Measurements from ENCODE around the gene TSHZ2. TPM values are rescaled to one million over a fixed set of nuclear protein-coding genes. Genes with fewer than 3 reads are reported as not detected.

TSHZ2 gene
- total and polyA plus RNA-seq, 2 of the 4 experiments (the other 2 are of a cell fraction), result under 0.01 to 0.02 TPM

DNA sequence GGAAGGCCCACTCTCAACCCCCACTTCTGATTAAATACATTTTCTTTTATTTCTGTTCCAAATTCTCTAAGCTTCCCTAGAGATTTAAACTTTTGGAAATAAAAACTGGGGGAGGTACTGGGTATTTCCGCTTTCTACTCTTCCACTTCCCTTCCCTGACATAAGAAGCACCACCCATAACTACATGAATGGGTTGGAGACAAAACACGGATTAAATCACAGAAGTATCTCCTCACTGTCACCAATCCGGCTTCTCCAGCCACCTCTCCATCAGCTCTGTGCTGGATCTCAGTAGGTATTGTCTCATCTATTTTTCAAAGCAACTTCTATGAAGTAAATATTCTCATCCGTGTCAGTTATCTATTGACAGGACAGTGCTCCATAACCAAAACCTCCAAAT is 150.7 kb downstream of the TSHZ2 start:
- Histone ChIP-seq H3K9ac (ENCODE audit: low read depth, low read length) (no peak overlapping the region), H4K8ac (ENCODE audit: low read depth in 2 of 2, low read length in 2 of 2) (no peak overlapping the region), H3K9me3 (ENCODE audit: control insufficient read depth, insufficient read depth, low read length) (no peaks in the 10 kb centered on the region), H4K91ac (ENCODE audit: insufficient read depth, low read depth, low read length) (no peak overlapping the region), H3K18ac (ENCODE audit: low read depth, low read length) (no peak overlapping the region), H2BK120ac (ENCODE audit: low read depth, low read length) (no peak overlapping the region), H3K23ac (ENCODE audit: low read depth, low read length) (no peak overlapping the region), H3K79me1 (ENCODE audit: low read depth in 1 of 2, low read length in 2 of 2) (no peaks in the 10 kb centered on the region), H2AFZ (replicated peaks; ENCODE audit: low read length, poor library complexity) (no peak overlapping the region), H3K56ac (ENCODE audit: extremely low read depth, insufficient read depth, low read length) (no peak overlapping the region), H2AK9ac (replicated peaks; ENCODE audit: low read depth, low read length, poor library complexity) (no peak overlapping the region), H3K27me3 (ENCODE audit: control insufficient read depth, insufficient read depth, low read length) (no peaks in the 10 kb centered on the region), H2BK5ac (ENCODE audit: low read depth, low read length, poor library complexity, severe bottlenecking) (no peak overlapping the region), H3K14ac (replicated peaks; ENCODE audit: low read depth, low read length) (no peak overlapping the region), H3K4me3 (ENCODE audit: insufficient read depth, low read depth, low read length) (no peak overlapping the region), H3K4me1 (ENCODE audit: control insufficient read depth, insufficient read depth, low read length) (no peaks in the 10 kb centered on the region), H3K9me1 (ENCODE audit: insufficient read depth, low read length) (no peaks in the 10 kb centered on the region), H2BK15ac (ENCODE audit: low read depth, low read length) (no peak overlapping the region), H3K36me3 (ENCODE audit: control insufficient read depth, insufficient read depth, low read length) (no peaks in the 10 kb centered on the region), H3K4ac (ENCODE audit: low read depth, low read length) (no peak overlapping the region), H3K4me2 (ENCODE audit: low read depth, low read length) (no peak overlapping the region), H3K27ac (ENCODE audit: insufficient read depth, low read length) (no peak overlapping the region), H2BK20ac (ENCODE audit: low read depth, low read length) (no peak overlapping the region), H2AK5ac (ENCODE audit: low read depth, low read length) (no peak overlapping the region), H4K20me1 (ENCODE audit: insufficient read depth, low read length) (no peaks in the 10 kb centered on the region), H4K5ac (ENCODE audit: low read depth, low read length) (no peak overlapping the region)
- dilution Hi-C loops (cut with HindIII; ENCODE audit: low sequenced_read_pairs, unreplicated experiment) (no loop called here), in situ Hi-C loops (cut with MboI; ENCODE audit: low sequenced_read_pairs) (no loop called here), intact Hi-C loops (cut with micrococcal nuclease) (no loop called here)
- CTCF ChIA-PET, result no interaction called here
- no peak for ATAC-seq (ENCODE audit: low read depth)
- POLR2A ChIA-PET (ENCODE audit: unreplicated experiment), result no interaction called here
- no peak for DNase-seq
- WGBS, 2 experiments (ENCODE audit: extremely low coverage in 2 of 2, insufficient read length in 1 of 2), result no CpG with 5 or more reads among the region's 4 CpGs
- TF ChIP-seq POLR2A (IDR thresholded peaks at IDR 0.05; ENCODE audit: low read depth, low read length) (no peak), CHD1 (IDR thresholded peaks at IDR 0.05; ENCODE audit: low read depth, low read length) (no peak), FOS (IDR thresholded peaks at IDR 0.05; ENCODE audit: low read depth, low read length) (no peak), MAFK (IDR thresholded peaks at IDR 0.05; ENCODE audit: low read depth, low read length) (no peak), MXI1 (IDR thresholded peaks at IDR 0.05; ENCODE audit: borderline replicate concordance, low read depth, low read length) (no peak), CEBPB (IDR thresholded peaks at IDR 0.05; ENCODE audit: low read depth, low read length) (no peak)
- TF ChIP-seq, protein P1, sequence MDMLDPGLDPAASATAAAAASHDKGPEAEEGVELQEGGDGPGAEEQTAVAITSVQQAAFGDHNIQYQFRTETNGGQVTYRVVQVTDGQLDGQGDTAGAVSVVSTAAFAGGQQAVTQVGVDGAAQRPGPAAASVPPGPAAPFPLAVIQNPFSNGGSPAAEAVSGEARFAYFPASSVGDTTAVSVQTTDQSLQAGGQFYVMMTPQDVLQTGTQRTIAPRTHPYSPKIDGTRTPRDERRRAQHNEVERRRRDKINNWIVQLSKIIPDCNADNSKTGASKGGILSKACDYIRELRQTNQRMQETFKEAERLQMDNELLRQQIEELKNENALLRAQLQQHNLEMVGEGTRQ (IDR thresholded peaks at IDR 0.05; ENCODE audit: low read depth, low read length), result no peak
- no TSS peak for BruUV-seq (replicated peaks)

All from IMR-90 (cell line).